ENCODE data around the gene GPR37L1.

GRCh38 chr1:202076050-202076511, 46.6 kb upstream of the GPR37L1 start:
- TF ChIP-seq POLR2A (IDR thresholded peaks at IDR 0.05) (no peak), CTCF (IDR thresholded peaks at IDR 0.05 in 8 of 11, conservative IDR thresholded peaks at IDR 0.05 in 3 of 11) (no peak)
